Parathyroid adenoma (tissue), 2 donors: Measurements from ENCODE around the gene BOD1.

ENCODE experiments used
- H2AFZ ChIP-seq: fragments of 300-600 bp; sonication (generic); one replicate; pipeline ENCODE4 v1.7.0; 2017; ENCODE audit warnings: antibody characterized with exemption, mild to moderate bottlenecking
- H3K27ac ChIP-seq: fragments of 300-600 bp; sonication (generic); one replicate; pipeline ENCODE4 v1.7.0; 2017
- H3K27me3 ChIP-seq: fragments of 300-600 bp; sonication (generic); one replicate; pipeline ENCODE4 v1.7.0; 2017; ENCODE audit warnings: low read length; ENCODE audit not compliant: control insufficient read depth, insufficient read depth
- H3K36me3 ChIP-seq: fragments of 300-600 bp; sonication (generic); one replicate; pipeline ENCODE4 v1.7.0; 2017; ENCODE audit warnings: low read length; ENCODE audit not compliant: control insufficient read depth, insufficient read depth
- H3K4me1 ChIP-seq: fragments of 300-600 bp; sonication (generic); one replicate; pipeline ENCODE4 v1.7.0; 2017; ENCODE audit warnings: control low read depth
- H3K4me2 ChIP-seq: fragments of 300-600 bp; sonication (generic); one replicate; pipeline ENCODE4 v1.7.0; 2017; ENCODE audit warnings: low read length
- H3K4me3 ChIP-seq: fragments of 300-600 bp; sonication (generic); one replicate; pipeline ENCODE4 v1.7.0; 2017; ENCODE audit warnings: low read depth, low read length
- H3K79me2 ChIP-seq: fragments of 300-600 bp; sonication (generic); one replicate; pipeline ENCODE4 v1.7.0; 2017; ENCODE audit warnings: control low read depth
- H3K9ac ChIP-seq: fragments of 300-600 bp; sonication (generic); one replicate; pipeline ENCODE4 v1.7.0; 2017; ENCODE audit warnings: mild to moderate bottlenecking
- H3K9me3 ChIP-seq: fragments of 300-600 bp; sonication (generic); one replicate; pipeline ENCODE4 v1.7.0; 2017; ENCODE audit warnings: low read length; ENCODE audit not compliant: control insufficient read depth
- CTCF ChIP-seq: fragments of 300-600 bp; sonication (generic); IDR thresholded peaks from one replicate; pipeline ENCODE4 v1.7.0; 2017; ENCODE audit warnings: antibody characterized with exemption, mild to moderate bottlenecking
- donor health status: primary hyperparathyroidism.

BOD1 gene

GRCh38 chr5:173572431-173573125, 43.9 kb downstream of the BOD1 start:
- Histone ChIP-seq H3K4me2 (peak overlapping the region; percentile 41), H3K4me1 (peaks cover 5% of the 10 kb centered on the region), H3K36me3 (no peaks in the 10 kb centered on the region), H3K27me3 (no peaks in the 10 kb centered on the region), H3K79me2 (no peaks in the 10 kb centered on the region), H3K9me3 (no peaks in the 10 kb centered on the region), H2AFZ (peak overlapping the region; percentile 68), H3K27ac (no peak overlapping the region), H3K9ac (no peak overlapping the region), H3K4me3 (no peak overlapping the region)
- no peak for TF ChIP-seq CTCF

DNA sequence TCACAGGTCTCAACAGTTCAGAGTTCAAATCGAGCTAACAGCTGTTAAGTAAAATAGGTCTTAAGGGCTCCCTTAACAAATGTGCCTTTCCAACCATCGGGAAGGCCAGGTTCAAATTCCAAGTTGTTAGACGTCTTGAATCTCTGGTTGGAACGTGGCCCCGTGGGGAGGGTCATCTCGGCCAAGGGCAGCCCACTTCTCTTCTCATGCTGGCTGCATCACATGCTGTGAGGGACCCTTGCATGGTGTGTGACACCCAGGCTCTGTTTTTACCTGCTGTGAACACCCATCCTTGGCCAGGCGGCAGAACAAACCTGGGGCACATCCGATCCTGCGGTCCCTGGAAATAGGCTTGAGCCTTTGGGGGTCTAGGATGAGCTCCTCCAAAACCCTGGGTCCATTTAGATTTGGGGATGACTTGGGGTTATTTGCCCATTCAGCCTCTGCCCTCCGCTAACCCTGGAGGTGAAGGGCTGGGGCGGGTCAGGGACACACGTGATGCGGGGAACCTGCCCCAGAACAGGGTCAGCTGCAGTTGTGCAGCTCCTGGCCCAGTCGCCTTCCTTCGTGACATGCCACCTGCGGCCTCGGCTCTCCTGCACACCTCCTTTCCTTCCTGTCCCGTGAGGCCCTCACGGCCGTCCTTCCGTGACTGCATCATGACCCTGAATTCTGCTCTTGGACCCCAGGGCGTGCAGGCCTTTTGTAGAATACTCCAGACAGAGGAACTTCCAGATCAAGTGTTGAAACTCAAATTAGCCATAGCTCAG, 45.9 kb downstream of the BOD1 start:
- no peak overlapping the region for H3K4me3 ChIP-seq
- H3K79me2 ChIP-seq: no peaks in the 10 kb centered on the region
- H2AFZ ChIP-seq: no peak overlapping the region
- no peaks in the 10 kb centered on the region for H3K36me3 ChIP-seq
- peaks cover 5% of the 10 kb centered on the region for H3K4me1 ChIP-seq
- H3K4me2 ChIP-seq: no peak overlapping the region
- no peak for TF ChIP-seq CTCF
- H3K27me3 ChIP-seq: no peaks in the 10 kb centered on the region
- no peaks in the 10 kb centered on the region for H3K9me3 ChIP-seq
- no peak overlapping the region for H3K9ac ChIP-seq
- no peak overlapping the region for H3K27ac ChIP-seq

DNA sequence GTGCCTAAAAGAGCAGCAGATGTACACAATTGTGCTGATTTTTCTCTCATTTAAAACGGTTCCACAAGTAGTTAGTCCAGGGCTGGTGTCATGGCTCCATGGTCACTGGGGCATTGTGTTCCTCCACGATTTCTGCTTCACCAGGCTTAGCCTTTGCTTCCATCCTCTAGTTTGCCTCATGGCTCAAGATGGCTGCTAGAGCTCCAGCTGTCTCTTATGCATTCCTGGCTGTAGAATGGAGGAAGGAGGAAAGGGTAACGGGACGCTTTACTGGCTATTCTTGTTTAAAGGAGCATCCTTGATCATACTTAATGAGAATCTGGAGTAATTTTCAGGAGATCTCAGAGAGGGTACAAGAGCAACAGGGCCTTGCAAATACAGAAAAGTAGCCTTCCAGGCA, 47.7 kb downstream of the BOD1 start:
- Histone ChIP-seq H3K4me2 (no peak overlapping the region), H3K9ac (no peak overlapping the region), H3K79me2 (no peaks in the 10 kb centered on the region), H3K9me3 (no peaks in the 10 kb centered on the region), H3K36me3 (no peaks in the 10 kb centered on the region), H2AFZ (no peak overlapping the region), H3K27ac (no peak overlapping the region), H3K4me3 (no peak overlapping the region), H3K27me3 (no peaks in the 10 kb centered on the region), H3K4me1 (peaks cover 5% of the 10 kb centered on the region)
- TF ChIP-seq CTCF: no peak

DNA sequence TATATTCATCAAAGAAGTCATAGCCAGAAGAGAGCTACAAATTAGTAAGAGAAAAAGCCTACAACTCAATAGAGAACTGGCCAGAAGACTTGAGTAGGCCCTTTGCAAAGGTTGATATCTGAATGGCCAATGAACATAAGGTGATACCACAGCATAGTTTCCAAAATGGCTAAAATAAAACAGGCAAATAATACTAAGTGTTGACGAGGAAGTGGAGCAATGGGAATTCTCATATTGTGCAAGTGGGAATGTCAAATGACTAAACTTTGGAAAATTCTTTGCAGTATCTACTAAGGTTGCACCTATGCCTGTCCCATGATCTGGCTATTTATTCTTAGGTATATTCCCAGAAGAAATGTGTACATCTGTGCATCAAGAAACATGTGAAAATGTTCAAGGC, 48.3 kb downstream of the BOD1 start:
- Histone ChIP-seq H3K27me3 (no peaks in the 10 kb centered on the region), H3K4me2 (no peak overlapping the region), H2AFZ (no peak overlapping the region), H3K4me1 (peaks cover 5% of the 10 kb centered on the region), H3K36me3 (no peaks in the 10 kb centered on the region), H3K27ac (no peak overlapping the region), H3K9me3 (no peaks in the 10 kb centered on the region), H3K9ac (no peak overlapping the region), H3K79me2 (no peaks in the 10 kb centered on the region), H3K4me3 (no peak overlapping the region)
- no peak for TF ChIP-seq CTCF
